GM21717 (cell line): ENCODE results near the gene COL16A1.

Experiments
- ATAC-seq: cut with Tn5 transposase; IDR thresholded peaks from one replicate; pipeline ENCODE4 v1.9.1; 2021; ENCODE audit warnings: mild to moderate bottlenecking, moderate library complexity; ENCODE audit not compliant: unreplicated experiment

The COL16A1 gene

DNA sequence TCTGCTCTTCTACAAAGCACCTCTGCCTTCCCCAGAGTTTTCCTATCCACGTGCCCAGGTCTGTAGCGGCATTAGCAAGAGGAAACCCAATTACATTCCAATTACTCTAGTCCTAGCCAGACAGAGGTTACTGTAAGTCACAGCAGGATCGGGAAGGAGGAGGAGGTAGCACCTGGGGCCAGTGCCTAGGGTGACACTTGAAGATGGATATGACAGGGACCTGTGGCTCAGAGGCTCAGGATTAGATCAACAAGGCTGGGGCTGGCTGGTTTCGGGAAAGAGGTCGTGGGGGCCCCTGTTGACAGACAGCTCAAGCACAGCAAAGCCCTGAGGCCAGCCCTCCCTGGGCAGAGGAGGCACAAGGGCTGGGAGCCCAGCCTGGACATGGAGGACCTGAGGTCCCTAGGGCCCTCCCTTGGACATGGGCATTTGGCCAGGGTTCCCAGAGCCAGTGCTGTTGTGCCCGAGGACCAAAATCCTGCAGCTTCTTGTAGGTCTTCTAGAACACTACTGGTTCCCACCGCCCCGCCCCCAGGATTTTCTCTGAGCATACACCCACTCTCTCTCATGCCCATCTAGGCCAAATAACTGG is 89.3 kb downstream of the COL16A1 start:
- ATAC-seq, result no peak

DNA sequence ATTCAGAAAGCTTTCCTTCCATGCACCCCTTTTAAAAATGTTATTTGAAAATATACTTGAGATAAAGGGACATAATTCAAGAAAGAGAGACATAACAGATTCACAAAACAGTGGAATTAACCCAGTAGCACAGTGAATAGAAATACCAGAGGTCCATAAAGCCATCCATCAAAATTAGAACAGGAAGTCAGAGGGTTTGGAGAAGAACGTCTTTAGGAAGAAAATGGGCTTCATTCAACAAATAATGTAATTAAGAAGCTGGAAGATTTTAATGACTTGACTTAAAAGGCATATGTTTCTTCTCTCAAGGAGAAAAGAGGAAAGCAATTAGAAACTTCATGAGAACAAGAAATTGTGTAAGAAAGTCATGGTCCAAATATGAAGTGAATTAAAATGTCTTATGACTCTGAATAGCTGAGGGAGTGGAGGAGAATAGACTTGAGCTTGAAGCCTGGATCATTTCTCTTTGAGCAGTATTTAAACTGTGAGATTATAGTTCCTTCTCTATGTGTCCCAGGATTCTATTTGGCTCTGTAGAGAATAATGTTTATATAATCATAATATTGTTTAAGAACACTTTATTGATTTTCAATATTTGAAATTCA is 94.2 kb downstream of the COL16A1 start:
- no peak for ATAC-seq

DNA sequence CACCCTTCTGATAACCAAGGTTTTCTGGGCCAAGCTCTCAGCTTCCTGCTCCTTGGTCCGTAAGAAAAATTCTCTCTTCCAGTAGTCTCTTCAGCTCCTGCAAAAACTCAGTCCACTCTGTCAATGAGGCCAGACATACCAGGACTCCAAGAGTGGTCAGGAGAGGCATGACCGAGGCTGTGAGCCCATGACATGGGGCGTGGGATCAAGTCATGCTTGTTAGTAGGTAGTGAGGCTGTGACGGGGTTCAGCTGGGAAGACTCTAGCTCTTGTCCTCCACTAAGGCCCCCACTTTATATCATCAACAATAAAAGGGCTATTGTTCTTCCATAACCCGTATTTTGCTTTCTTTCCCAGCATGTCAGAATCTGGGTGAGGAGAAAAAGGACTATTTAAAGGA is 96.5 kb downstream of the COL16A1 start:
- ATAC-seq, result no peak

DNA sequence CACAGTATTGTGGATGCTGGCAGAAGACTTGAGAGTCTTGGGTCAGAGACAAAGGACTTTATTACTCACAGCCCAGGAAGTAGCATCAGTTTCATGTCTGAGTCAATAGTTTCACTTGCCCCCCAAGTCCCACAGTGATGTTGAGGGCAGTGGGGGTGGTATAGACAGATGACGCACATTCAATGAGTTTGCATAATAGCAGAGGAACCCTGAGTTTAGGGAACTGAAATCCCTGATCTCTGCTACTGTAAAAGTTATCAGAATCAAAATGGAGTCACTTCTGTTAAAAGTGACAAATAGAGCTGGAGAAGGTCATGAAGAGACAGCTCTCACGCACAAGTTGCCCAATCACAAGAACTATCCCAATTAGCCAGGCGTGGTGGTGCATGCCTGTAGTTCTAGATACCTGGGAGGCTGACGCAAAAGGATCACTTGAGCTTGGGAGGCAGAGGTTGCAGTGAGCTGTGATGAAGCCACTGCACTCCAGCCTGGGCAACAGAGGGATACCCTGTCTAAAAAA is 97.8 kb downstream of the COL16A1 start:
- peak; percentile 93 for ATAC-seq
